ENCODE results near the gene INKA2. TPM values are rescaled to one million over a fixed set of nuclear protein-coding genes. Genes with fewer than 3 reads are reported as not detected.

Gene INKA2
- polyA plus RNA-seq, 4 donors = 1.9 to 3.2 (median 2.5) TPM

GRCh38 chr1:111707906-111708305 lies 31.3 kb downstream of the INKA2 start:
- DNase-seq (ENCODE audit: low read depth in 4 of 4, low spot score in 2 of 4) = no peak

- no peak for DNase-seq (ENCODE audit: low read depth in 4 of 4, low spot score in 2 of 4)
These were observed 32.3 kb downstream of the INKA2 start for GRCh38 chr1:111706921-111707320.

GRCh38 chr1:111705841-111706240 lies 33.4 kb downstream of the INKA2 start:
- no peak for DNase-seq (ENCODE audit: low read depth in 4 of 4, low spot score in 2 of 4)

GRCh38 chr1:111704776-111705175 lies 34.4 kb downstream of the INKA2 start:
- DNase-seq (ENCODE audit: low read depth in 4 of 4, low spot score in 2 of 4) = no peak

GRCh38 chr1:111704240-111704639 lies 35.0 kb downstream of the INKA2 start:
- DNase-seq (ENCODE audit: low read depth in 4 of 4, low spot score in 2 of 4) = no peak

GRCh38 chr1:111702504-111703050 lies 36.6 kb downstream of the INKA2 start:
- no peak for DNase-seq (ENCODE audit: low read depth in 4 of 4, low spot score in 2 of 4)

GRCh38 chr1:111699268-111699667 lies 39.9 kb downstream of the INKA2 start:
- DNase-seq (ENCODE audit: low read depth in 4 of 4, low spot score in 2 of 4) = no peak

GRCh38 chr1:111696330-111696729 lies 42.9 kb downstream of the INKA2 start:
- no peak for DNase-seq (ENCODE audit: low read depth in 4 of 4, low spot score in 2 of 4)

GRCh38 chr1:111695801-111696200 lies 43.4 kb downstream of the INKA2 start:
- DNase-seq (ENCODE audit: low read depth in 4 of 4, low spot score in 2 of 4) = no peak

- DNase-seq (ENCODE audit: low read depth in 4 of 4, low spot score in 2 of 4) = no peak
These were observed 47.3 kb downstream of the INKA2 start for GRCh38 chr1:111691886-111692285.

- DNase-seq (ENCODE audit: low read depth in 4 of 4, low spot score in 2 of 4) = peak; percentile 11 to 74 (median 28)
These were observed 48.9 kb downstream of the INKA2 start for GRCh38 chr1:111690306-111690617.

Other genes with a start within 250 kb of the INKA2 start
- under 1 TPM; 0.35 to 0.62 (median 0.43) TPM for gene ADORA3, start 235.8 kb downstream of the INKA2 start, polyA plus RNA-seq (ENCODE audit: insufficient read length in 4 of 4)
- 1 to 10 TPM in 3 of 4 donors, under 1 TPM in 1; 0.78 to 1.6 (median 1.3) TPM for gene TMIGD3, start 235.8 kb downstream of the INKA2 start, polyA plus RNA-seq (ENCODE audit: insufficient read length in 4 of 4)
- 10 to 100 TPM; 62.8 to 87.1 (median 72.1) TPM for gene RAP1A, start 119.6 kb downstream of the INKA2 start, polyA plus RNA-seq (ENCODE audit: insufficient read length in 4 of 4)
- 10 to 100 TPM; 19.6 to 25.1 (median 23.5) TPM for gene DDX20, start 16.5 kb upstream of the INKA2 start, polyA plus RNA-seq (ENCODE audit: insufficient read length in 4 of 4)

All from left renal cortex interstitium (tissue), 4 donors.